Suprapubic skin (tissue), 4 donors: ENCODE measurements around the gene ARL10. TPM values are rescaled to one million over a fixed set of nuclear protein-coding genes. Genes with fewer than 3 reads are reported as not detected.
"Not testable (repeated sequence)": the region's sequence is repeated elsewhere in the genome, so short reads cannot be mapped to it uniquely, and the experiment has no call there.

Experiments
- DNase-seq, 2 donors: peaks; one replicate each; pipeline ENCODE4 v3.0.0-alpha.2; 2019; ENCODE audit warnings: low spot score in 2 of 2
- H3K27ac ChIP-seq: fragments of 200-600 bp; sonication (generic); one replicate; pipeline ENCODE4 v1.5.1; 2019
- H3K27me3 ChIP-seq: fragments of 200-600 bp; sonication (generic); one replicate; pipeline ENCODE4 v1.5.1; 2019
- H3K36me3 ChIP-seq: fragments of 200-600 bp; sonication (generic); one replicate; pipeline ENCODE4 v1.5.1; 2019
- H3K4me1 ChIP-seq: fragments of 200-600 bp; sonication (generic); one replicate; pipeline ENCODE4 v1.5.1; 2019
- H3K4me3 ChIP-seq: fragments of 200-600 bp; sonication (generic); one replicate; pipeline ENCODE4 v1.5.1; 2019; ENCODE audit warnings: mild to moderate bottlenecking
- H3K9me3 ChIP-seq: fragments of 200-600 bp; sonication (generic); one replicate; pipeline ENCODE4 v1.5.1; 2019
- CTCF ChIP-seq, 2 donors: fragments of 200-600 bp in 1 of 2; fragments of 450-650 bp in 1 of 2; sonication (generic) in 1 of 2; IDR thresholded peaks; one replicate each; pipeline ENCODE4 v1.5.1; 2016 to 2019; ENCODE audit warnings: antibody characterized with exemption in 2 of 2, mild to moderate bottlenecking in 1 of 2, moderate library complexity in 1 of 2
- EP300 ChIP-seq: sonication (generic); formaldehyde crosslinking; IDR thresholded peaks from one replicate; pipeline ENCODE4 v1.6.1; 2017; ENCODE audit warnings: antibody characterized with exemption
- POLR2A ChIP-seq, 2 donors: fragments of 450-650 bp; IDR thresholded peaks; one replicate each; pipeline ENCODE4 v1.6.1; 2017; ENCODE audit warnings: antibody characterized with exemption in 2 of 2, mild to moderate bottlenecking in 2 of 2, moderate library complexity in 2 of 2
- POLR2AphosphoS5 ChIP-seq, 3 donors: sonication (generic); formaldehyde crosslinking; IDR thresholded peaks; one replicate each; pipeline ENCODE4 v1.6.1; 2017; ENCODE audit warnings: antibody characterized with exemption in 3 of 3
- WGBS: methylation state at CpG from one replicate; pipeline ENCODE4 v1.1.5; 2018; 5-methylcytosine and 5-hydroxymethylcytosine counted together
- total RNA-seq, 4 donors: library from RNA; depleted of rRNA; stranded (reverse); fragments of >200 nt; gene quantifications; one replicate each; pipeline ENCODE4 v1.1.0, GENCODE V29; 2016

ARL10 gene
- total RNA-seq, 4 donors from 2014 or later: 7.1 to 36.4 (median 21.2) TPM

- WGBS: 86% methylated on average over 20 of the region's 20 CpGs
- Histone ChIP-seq H3K27ac (peak overlapping the region; percentile 51), H3K27me3 (no peaks in the 10 kb centered on the region), H3K4me1 (peaks cover 77% of the 10 kb centered on the region), H3K4me3 (no peak overlapping the region), H3K36me3 (peaks cover 46% of the 10 kb centered on the region), H3K9me3 (no peaks in the 10 kb centered on the region)
- TF ChIP-seq EP300 (no peak), CTCF (IDR thresholded peaks at IDR 0.05) (no peak), POLR2AphosphoS5 (IDR thresholded peaks at IDR 0.05) (no peak), POLR2A (IDR thresholded peaks at IDR 0.05) (no peak)
- DNase-seq: peak; percentile 50 to 53
These were observed 40.6 kb downstream of the ARL10 start for GRCh38 chr5:176405656-176406435.

- WGBS: 58% methylated on average over 9 of the region's 9 CpGs
These were observed 41.3 kb downstream of the ARL10 start for GRCh38 chr5:176406436-176407052.

GRCh38 chr5:176407456-176408251, 42.4 kb downstream of the ARL10 start:
- H3K36me3 ChIP-seq: peaks cover 46% of the 10 kb centered on the region
- TF ChIP-seq EP300 (no peak), CTCF (IDR thresholded peaks at IDR 0.05) (no peak), POLR2A (IDR thresholded peaks at IDR 0.05) (no peak), POLR2AphosphoS5 (IDR thresholded peaks at IDR 0.05) (no peak)
- DNase-seq: peak in 1 of 2 donors; percentile 73
- no peaks in the 10 kb centered on the region for H3K9me3 ChIP-seq
- peaks cover 76% of the 10 kb centered on the region for H3K4me1 ChIP-seq
- H3K27ac ChIP-seq: peak overlapping the region; percentile 51
- H3K4me3 ChIP-seq: no peak overlapping the region
- no peaks in the 10 kb centered on the region for H3K27me3 ChIP-seq
- 60% methylated on average over 4 of the region's 6 CpGs for WGBS

More at GRCh38 chr5:176406436-176407052, 41.3 kb downstream of the ARL10 start:
- Histone ChIP-seq H3K4me3 (no peak overlapping the region), H3K36me3 (peaks cover 46% of the 10 kb centered on the region), H3K4me1 (peaks cover 77% of the 10 kb centered on the region), H3K9me3 (no peaks in the 10 kb centered on the region), H3K27me3 (no peaks in the 10 kb centered on the region), H3K27ac (peak overlapping the region; percentile 51)
- peak in 1 of 2 donors; percentile 69 for DNase-seq
- TF ChIP-seq EP300: no peak
- no peak for TF ChIP-seq POLR2A (IDR thresholded peaks at IDR 0.05)
- no peak for TF ChIP-seq POLR2AphosphoS5 (IDR thresholded peaks at IDR 0.05)
- no peak for TF ChIP-seq CTCF (IDR thresholded peaks at IDR 0.05)

DNA sequence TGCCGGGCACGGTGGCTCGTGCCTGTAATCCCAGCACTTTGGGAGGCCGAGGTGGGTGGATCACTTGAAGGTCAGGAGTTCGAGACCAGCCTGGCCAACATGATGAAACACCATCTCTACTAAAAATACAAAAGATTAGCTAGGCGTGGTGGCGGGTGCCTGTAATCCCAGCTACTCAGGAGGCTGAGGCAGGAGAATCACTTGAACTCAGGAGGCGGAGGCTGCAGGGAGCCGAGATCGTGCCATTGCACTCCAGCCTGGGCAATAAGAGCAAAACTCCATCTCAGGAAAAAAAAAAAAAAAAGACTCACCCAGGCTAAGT, 42.9 kb downstream of the ARL10 start:
- not testable (repeated sequence) for H3K9me3 ChIP-seq, H3K4me3 ChIP-seq, H3K27me3 ChIP-seq
- Histone ChIP-seq H3K27ac (peak overlapping the region; percentile 51), H3K36me3 (peaks cover 46% of the 10 kb centered on the region), H3K4me1 (peaks cover 76% of the 10 kb centered on the region)
- peak in 1 of 2 donors; percentile 50 for DNase-seq
- WGBS: 76% methylated on average over 10 of the region's 10 CpGs

DNA sequence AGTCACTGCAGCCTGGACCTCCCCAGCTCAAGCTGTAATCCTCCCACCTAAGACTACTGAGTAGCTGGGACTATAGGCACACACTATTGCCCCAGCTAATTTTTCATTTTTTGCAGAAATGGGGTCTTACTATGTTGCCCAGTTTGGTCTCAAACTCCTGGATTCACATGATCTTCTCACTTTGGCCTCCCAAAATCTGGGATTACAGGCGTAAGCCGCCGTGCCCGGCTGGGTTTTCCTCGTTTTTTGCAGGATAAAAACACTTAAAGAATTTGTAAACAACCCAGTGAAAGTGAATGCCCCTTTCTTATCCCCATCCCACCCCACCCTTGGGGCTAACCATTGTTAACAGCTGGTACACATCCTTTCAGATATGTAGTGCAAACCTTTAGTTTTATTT, 43.3 kb downstream of the ARL10 start:
- H3K27me3 ChIP-seq: no peaks in the 10 kb centered on the region
- WGBS: 84% methylated on average over 5 of the region's 5 CpGs
- no peaks in the 10 kb centered on the region for H3K9me3 ChIP-seq
- H3K4me3 ChIP-seq: no peak overlapping the region
- peak in 1 of 2 donors; percentile 47 for DNase-seq
- H3K36me3 ChIP-seq: peaks cover 46% of the 10 kb centered on the region
- peak overlapping the region; percentile 51 for H3K27ac ChIP-seq
- H3K4me1 ChIP-seq: peaks cover 76% of the 10 kb centered on the region
- no peak for TF ChIP-seq POLR2A (IDR thresholded peaks at IDR 0.05)
- no peak for TF ChIP-seq CTCF (IDR thresholded peaks at IDR 0.05)
- no peak for TF ChIP-seq POLR2AphosphoS5 (IDR thresholded peaks at IDR 0.05)
- no peak for TF ChIP-seq EP300
